Measurements from ENCODE around the gene NIN.
A peak's percentile ranks its signal among the peaks of the same experiment; 100 is the strongest.
"Not testable (repeated sequence)": the region's sequence is repeated elsewhere in the genome, so short reads cannot be mapped to it uniquely, and the experiment has no call there.

The NIN gene

GRCh38 chr14:50839048-50839447 is 8.1 kb upstream of the NIN start:
- DNase-seq: no peak

DNA sequence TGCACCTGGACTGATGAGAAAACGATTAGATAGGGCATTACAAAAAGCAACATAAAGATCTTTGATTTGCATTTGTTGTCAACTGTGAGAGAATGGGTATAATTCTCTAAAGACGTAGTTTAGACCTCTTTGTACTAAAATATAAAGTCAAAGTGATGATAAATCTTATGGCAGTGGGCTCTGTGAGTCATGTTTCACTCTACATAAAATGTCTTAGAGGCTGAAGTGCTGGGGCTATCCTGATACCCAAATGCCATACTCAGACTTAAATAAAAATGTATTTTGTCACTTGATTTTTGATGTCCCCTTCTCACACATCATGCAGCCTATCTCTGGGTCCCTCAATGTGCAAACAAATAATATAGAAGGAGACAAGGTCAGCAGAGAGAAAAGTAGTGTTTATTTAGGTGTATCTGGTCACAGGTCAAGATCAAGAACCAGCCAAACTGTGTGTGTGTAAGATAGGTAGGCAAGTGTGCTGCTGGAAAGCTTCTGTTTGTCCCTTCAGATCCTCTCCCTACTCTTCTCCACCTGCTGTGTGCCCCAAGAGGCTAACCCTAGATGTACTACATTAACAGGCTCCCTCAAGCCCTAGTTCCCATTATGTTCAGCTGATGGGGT is 7.0 kb upstream of the NIN start:
- no peak for DNase-seq

- no peak for DNase-seq
Measured at GRCh38 chr14:50837271-50837670, 6.3 kb upstream of the NIN start.

- DNase-seq: no peak
Measured at GRCh38 chr14:50836515-50836914, 5.6 kb upstream of the NIN start.

DNA sequence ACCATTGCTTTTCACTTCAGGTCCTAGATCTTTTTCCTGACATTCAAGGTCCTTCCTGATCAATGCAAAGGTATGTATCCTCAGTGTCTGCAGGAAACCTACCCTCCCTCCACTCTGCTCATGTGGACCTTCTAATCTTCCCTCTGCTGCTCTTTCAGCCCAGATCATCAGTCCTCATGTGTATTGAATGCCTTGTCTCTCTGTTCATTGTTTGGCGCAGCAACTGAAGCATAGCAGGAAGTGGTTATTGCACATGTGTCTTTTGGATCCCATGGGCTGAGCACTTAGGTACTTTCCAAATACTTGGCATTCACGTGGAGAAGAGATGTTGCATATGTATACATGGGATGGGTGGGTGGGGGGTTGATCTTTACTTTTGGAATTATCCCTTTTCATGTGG is 4.3 kb upstream of the NIN start:
- DNase-seq: no peak

DNA sequence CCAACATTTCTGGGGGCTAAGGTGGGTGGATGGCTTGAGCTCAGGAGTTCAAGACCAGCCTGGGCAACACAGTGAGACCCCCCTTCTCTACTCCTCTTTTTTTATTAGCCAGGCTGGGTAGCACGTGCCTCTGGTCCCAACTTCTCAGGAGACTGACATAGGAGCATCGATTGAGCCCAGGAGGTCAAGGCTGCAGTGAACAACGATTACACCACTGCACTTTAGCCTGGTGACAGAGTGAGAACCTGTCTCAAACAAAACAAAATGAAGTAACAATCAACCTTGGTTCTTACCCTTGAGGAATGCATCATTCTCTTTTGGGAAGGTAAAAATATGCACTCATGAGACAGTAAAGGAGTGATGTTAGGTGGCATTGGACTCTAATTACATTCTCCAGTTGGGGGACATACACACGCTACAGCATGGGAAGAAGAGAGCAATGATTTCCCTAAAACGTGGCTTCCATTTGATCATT is 3.9 kb upstream of the NIN start:
- DNase-seq: no peak

GRCh38 chr14:50832935-50833630 is 2.1 kb upstream of the NIN start:
- no peak for DNase-seq

DNA sequence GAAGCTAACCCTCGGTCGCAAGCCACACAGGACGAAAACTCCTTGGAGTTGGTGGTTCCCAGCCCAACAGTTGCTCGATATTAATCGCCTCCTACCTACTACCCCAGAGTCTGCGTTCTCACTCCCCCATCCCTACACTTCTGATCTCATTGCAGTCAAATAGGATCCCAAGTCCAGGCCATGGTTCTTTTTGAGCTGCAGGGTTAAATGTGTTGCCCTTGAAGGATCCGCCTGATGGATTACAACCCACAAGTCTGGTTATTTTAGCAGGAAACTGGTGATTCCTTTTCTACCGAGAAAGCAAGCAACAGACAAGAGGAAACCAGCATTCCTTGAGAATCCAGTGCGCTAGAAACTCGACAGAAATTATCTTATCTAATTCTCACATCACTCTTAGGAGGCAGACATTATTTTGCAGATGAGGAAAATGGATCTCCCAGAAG is 785 bp upstream of the NIN start:
- no peak for DNase-seq

GRCh38 chr14:50830044-50830931 is 674 bp downstream of the NIN start:
- DNase-seq: peak; percentile 63

DNA sequence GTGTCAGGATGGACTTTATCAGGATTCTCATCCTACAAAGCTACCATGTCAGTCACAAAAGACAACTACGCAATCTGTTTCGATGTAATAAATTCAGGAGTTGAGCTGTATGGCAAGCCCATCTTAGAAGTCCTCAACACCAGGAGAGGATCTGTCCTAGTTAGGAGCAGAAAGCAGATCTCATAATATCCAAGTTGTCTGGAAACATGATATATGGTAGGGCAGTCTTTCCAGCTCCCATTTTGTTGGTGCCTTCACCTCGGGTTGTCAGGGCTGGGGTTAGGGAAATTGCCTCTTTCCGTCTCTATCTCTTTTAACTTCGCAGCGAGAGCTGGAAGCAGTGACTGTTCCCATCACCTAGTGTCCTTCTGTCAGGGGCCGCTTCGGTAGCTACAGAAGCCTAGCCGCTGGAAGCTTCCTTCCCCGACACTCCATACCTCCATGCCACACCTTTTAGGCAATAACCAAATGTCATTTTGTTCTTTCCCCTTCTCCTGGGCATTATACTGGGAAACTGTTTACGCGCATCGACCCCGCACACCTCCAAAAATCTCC is 1.4 kb downstream of the NIN start:
- no peak for DNase-seq

DNA sequence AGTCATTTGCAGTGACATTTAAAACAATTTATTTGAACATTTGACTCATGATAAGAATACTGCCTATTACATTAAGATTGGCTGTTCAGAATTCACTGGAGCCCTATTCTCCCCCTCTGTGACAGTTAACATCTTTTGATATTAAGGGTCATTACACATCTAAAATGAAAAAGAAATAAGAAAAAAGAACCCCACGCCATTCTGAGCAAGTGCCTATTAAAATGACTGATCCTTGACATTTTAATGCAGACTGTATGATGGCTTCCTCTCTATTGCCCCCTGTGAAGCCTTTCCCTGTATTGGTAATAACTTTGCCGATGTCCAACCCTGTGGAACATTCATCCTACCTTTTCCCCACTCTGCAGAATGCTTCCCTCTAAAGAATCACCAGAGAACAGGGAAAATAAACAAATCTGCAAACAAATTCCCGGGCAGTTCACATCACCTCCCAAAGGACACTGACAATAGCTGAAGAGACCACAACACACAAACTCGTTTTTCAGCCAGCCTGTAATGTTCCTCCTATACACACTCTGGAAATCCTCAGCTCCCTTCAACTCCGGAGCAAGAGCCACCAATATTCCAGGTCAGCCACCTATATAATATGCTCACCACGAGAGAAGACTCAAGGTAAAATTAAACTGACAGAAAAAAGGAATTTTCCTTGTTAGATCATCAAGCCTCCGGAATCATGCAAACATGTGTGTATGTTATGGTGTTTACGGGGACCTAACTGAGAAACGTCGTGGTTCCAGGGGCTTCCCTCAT is 2.1 kb downstream of the NIN start:
- DNase-seq: no peak

- DNase-seq: no peak
Measured at GRCh38 chr14:50826681-50827080, 4.3 kb downstream of the NIN start.

DNA sequence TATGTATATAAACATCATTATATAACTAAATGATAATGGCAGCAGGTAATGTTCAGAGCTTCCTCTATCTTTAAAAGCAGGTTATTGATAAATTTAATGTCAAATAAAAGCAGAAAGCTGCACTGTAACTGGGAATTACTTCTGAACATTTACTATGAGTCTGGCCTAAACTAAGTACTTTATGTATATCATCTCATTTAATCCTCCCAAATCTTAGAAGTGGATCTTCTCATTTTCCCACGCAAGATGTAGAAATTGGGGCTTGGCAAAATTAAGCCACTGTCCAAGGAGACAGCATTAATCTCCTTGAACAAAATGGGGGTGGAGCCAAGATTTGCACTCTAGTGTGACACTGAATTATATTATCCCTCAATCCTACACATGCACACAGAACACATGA is 5.7 kb downstream of the NIN start:
- DNase-seq: no peak

GRCh38 chr14:50823762-50824636 is 7.0 kb downstream of the NIN start:
- no peak for DNase-seq

DNA sequence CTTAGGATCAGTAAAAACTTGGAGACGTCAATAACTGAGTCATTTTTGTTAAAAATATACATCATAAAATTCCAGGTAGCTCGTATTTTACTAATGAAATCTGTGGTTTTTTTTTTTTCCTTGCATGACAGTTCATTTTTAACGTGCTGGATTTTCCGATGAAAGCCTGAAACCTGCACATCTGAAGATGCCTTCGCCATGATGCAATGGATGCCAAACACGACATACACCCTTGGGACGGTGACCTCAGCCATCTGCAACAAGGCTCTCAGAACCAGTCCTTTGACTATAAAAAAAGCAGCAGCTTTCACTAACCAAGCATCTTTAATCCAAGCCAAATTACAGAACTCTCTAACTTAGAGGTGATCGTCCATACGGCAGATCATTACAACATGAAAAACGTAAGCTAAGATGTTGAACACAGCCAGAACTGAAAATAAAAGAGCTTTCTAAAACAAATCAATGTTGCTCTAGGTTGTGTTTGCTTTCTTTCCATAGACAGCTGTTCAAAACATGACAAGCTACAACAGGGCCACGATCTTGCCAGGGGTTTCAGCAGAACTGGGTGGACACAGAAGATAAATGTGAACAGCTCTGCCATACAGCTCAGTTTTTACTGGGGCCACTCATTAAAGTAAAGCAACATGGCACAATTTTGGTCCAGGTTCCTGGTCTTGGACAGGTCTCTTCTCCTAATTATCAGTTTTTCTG is 7.8 kb downstream of the NIN start:
- DNase-seq: no peak

DNA sequence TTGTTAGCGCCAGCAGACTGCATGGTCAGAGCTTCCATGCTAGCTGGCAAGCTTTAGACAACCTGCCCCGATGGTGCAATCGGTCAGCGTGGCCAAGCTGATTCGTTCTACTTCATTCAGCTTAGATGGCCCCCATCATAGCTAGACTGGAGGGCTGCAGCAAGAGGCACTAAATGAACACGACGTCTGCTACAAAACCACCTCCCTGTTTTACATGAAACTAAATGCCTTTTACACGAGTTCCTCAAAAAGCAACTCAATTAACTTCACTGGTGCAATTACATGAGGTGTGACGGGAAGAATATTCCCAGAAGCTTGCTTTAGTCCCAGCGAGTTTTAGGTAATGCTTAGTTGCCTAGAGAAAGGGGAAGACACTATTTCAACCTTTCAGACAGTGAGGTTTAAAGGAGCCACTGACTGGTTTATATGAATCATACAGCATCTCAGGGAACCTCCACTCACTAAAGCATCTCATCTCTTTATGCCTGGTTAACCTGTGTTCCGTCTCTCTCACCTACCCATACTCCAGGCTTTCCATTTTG is 8.4 kb downstream of the NIN start:
- no peak for DNase-seq

DNA sequence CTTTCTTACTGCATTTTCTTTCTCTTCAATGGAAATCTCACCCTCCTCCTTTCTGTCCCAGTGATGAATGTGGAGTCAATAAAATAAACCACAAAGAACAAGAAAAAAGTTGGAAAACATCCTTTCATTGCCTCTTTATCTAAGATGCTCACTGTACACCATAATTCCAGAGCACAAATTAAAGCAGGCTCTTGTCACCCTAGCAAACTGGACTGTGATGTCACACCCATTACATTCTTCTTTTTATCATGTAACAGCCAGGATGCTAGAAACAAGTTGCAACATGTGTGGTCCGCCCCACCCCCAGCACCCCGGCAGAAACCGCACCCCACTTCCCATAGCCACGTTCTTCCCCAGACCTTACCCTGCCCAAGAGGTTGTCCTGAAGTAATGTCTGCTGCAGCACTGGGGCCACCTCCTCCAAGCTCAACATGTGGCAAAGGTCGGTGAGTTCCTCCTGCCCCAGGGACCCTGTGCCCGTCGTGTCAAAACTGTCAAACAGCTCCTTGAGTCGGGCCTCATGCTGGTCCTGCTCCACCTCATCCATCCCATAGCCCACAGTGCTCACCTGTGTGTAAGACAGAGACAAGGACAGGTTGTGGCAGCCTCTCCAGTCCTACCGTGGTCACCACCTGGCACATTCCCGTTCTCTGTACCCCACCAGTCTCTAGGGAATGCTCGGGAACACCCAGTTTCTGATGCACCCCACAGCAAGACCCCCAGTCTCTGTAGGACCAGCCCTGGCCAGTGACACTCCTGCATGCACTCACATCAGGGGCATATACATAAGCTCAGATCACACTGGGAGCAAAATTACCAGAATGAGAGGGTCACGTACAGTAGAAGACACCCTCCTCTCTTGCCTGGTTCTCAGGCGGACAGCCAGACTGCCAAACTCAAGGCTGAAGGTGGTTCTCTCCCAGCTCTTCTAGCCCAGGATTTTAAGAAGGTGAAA is 9.2 kb downstream of the NIN start:
- DNase-seq: peak; percentile 6

GRCh38 chr14:50820786-50821509 is 10.0 kb downstream of the NIN start:
- DNase-seq: no peak

DNA sequence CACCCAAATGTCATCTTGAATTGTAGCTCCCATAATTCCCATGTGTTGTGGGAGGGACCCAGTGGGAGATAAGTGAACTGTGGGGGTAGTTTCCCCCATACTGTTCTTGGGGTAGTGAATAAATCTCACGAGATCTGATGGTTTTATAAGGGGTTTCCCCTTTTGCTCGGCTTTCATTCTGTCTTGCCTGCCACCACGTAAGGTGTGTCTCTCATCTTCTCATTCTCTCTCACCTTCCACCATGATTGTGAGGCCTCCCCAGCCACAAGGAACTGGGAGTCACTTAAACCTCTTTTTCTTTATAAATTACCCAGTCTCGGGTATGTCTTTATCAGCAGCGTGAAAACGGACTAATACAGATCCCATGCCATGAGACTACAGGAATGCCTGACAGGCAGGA is 11.7 kb downstream of the NIN start:
- not testable (repeated sequence) for DNase-seq

Data from stimulated activated naive CD4-positive, alpha-beta T cell treated with Interleukin-2 at 50 U/mL for 16 hours (primary cell).